NOMO-1 treated with DMSO at 0.1 percent for 48 hours (cell line): ENCODE measurements around the gene IRF2BP1.
"Not testable (repeated sequence)": the region's sequence is repeated elsewhere in the genome, so short reads cannot be mapped to it uniquely, and the experiment has no call there.

Experiments
- DNase-seq: peaks from one replicate; lab custom pipeline; 2025; ENCODE audit not compliant: unreplicated experiment; lab: John Stamatoyannopoulos, UW

The IRF2BP1 gene

GRCh38 chr19:45902651-45903625, 17.0 kb upstream of the IRF2BP1 start:
- peak; percentile 91 for DNase-seq

- DNase-seq: no peak
Observed at GRCh38 chr19:45901912-45902650, 16.1 kb upstream of the IRF2BP1 start, which contains the start of gene MYPOP. Gene MYPOP, minus strand, starts transcription at chr19:45902613. Its CDS starts 840 bp downstream, at chr19:45901773.

- DNase-seq: peak; percentile 72
Observed at GRCh38 chr19:45901432-45901911, 15.5 kb upstream of the IRF2BP1 start.

- no peak for DNase-seq
Observed at GRCh38 chr19:45900738-45901431, 14.9 kb upstream of the IRF2BP1 start.

- DNase-seq: no peak
Observed at GRCh38 chr19:45899919-45900589, 14.1 kb upstream of the IRF2BP1 start.

GRCh38 chr19:45899253-45899652, 13.3 kb upstream of the IRF2BP1 start:
- no peak for DNase-seq

GRCh38 chr19:45897261-45897812, 11.4 kb upstream of the IRF2BP1 start:
- DNase-seq: no peak

- not testable (repeated sequence) for DNase-seq
Observed at GRCh38 chr19:45895983-45896599, 10.2 kb upstream of the IRF2BP1 start.

- no peak for DNase-seq
Observed at GRCh38 chr19:45895519-45895972, 9.6 kb upstream of the IRF2BP1 start.

GRCh38 chr19:45890877-45891276, 4.9 kb upstream of the IRF2BP1 start:
- DNase-seq: no peak

GRCh38 chr19:45889210-45889885, 3.4 kb upstream of the IRF2BP1 start:
- DNase-seq: no peak

GRCh38 chr19:45887200-45887710, 1.3 kb upstream of the IRF2BP1 start:
- no peak for DNase-seq

- peak; percentile 85 for DNase-seq
Observed at GRCh38 chr19:45886427-45887199, 672 bp upstream of the IRF2BP1 start.

GRCh38 chr19:45884682-45885555, 1.0 kb downstream of the IRF2BP1 start:
- no peak for DNase-seq

- DNase-seq: no peak
Observed at GRCh38 chr19:45883881-45884681, 1.9 kb downstream of the IRF2BP1 start.

GRCh38 chr19:45883586-45883880, 2.4 kb downstream of the IRF2BP1 start:
- DNase-seq: no peak
